ENCODE data around the gene LARGE1. TPM values are rescaled to one million over a fixed set of nuclear protein-coding genes. Genes with fewer than 3 reads are reported as not detected.

LARGE1 gene
- polyA plus RNA-seq, 6 donors from 2014 or later, result 3.6 to 9.5 (median 5.6) TPM

DNA sequence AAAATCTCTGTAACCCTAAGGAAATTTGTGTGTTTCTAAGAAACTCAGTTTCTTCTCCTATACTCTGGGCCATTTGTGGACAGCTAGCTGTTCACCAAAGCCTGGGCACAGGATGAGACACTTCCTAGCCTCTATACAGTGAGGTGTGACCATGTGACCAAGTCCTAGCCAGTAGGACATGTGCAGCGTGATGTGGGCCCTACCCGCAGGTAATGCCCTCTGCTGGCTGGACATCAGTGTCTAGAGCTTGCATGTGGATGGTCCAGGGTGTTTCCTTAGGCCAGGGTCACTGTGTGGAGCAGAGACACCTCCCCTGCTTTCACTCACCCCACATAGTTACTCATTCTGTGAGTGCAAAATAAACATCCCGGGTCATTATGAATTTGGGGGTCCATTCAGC, 100.5 kb downstream of the LARGE1 start:
- no peak for ATAC-seq (ENCODE audit: low read depth in 2 of 2)
- Mint-ChIP-seq H3K4me1 (peaks cover 15 to 60% (median 18%) of the 10 kb centered on the region in 3 donors), H3K27me3 (no peaks in the 10 kb centered on the region), H3K36me3 (peaks cover 9 to 53% of the 10 kb centered on the region in 2 donors), H3K9me3 (peaks cover 3 to 33% (median 17%) of the 10 kb centered on the region in 7 donors), H3K27ac (no peak overlapping the region), H3K4me3 (no peak overlapping the region)
- no peak for DNase-seq

GRCh38 chr22:33817512-33818127, 102.7 kb downstream of the LARGE1 start:
- no peak for ATAC-seq (ENCODE audit: low read depth in 2 of 2)

GRCh38 chr22:33812360-33812977, 107.8 kb downstream of the LARGE1 start:
- peaks cover 8 to 46% of the 10 kb centered on the region in 2 donors for H3K36me3 Mint-ChIP-seq
- H3K4me1 Mint-ChIP-seq, result peaks cover 39 to 65% (median 44%) of the 10 kb centered on the region in 3 donors
- peak overlapping the region in 3 of 8 donors; percentile 4 to 61 (median 39) for H3K4me3 Mint-ChIP-seq
- peaks cover 0 to 15% (median 7%) of the 10 kb centered on the region in 7 donors for H3K9me3 Mint-ChIP-seq
- peak overlapping the region in 1 of 6 donors; percentile 73 for H3K27ac Mint-ChIP-seq
- H3K27me3 Mint-ChIP-seq, result no peaks in the 10 kb centered on the region
- DNase-seq (no peak), ATAC-seq (ENCODE audit: low read depth in 2 of 2) (no peak)

More at GRCh38 chr22:33817512-33818127, 102.7 kb downstream of the LARGE1 start:
- H3K4me1 Mint-ChIP-seq, result peaks cover 22 to 53% (median 29%) of the 10 kb centered on the region in 3 donors
- peaks cover 8 to 48% of the 10 kb centered on the region in 2 donors for H3K36me3 Mint-ChIP-seq
- H3K9me3 Mint-ChIP-seq, result peaks cover 0 to 21% (median 6%) of the 10 kb centered on the region in 7 donors
- DNase-seq, result no peak
- no peak overlapping the region for H3K4me3 Mint-ChIP-seq
- no peaks in the 10 kb centered on the region for H3K27me3 Mint-ChIP-seq
- H3K27ac Mint-ChIP-seq, result peak overlapping the region in 3 of 6 donors; percentile 5 to 52 (median 51)

- Mint-ChIP-seq H3K9me3 (peaks cover 0 to 9% (median 3%) of the 10 kb centered on the region in 7 donors), H3K4me1 (peaks cover 39 to 66% (median 44%) of the 10 kb centered on the region in 3 donors), H3K27me3 (no peaks in the 10 kb centered on the region), H3K4me3 (peak overlapping the region in 3 of 8 donors; percentile 4 to 37 (median 30)), H3K27ac (peak overlapping the region in 3 of 6 donors; percentile 28 to 95 (median 59)), H3K36me3 (peaks cover 8 to 38% of the 10 kb centered on the region in 2 donors)
- DNase-seq (no peak), ATAC-seq (ENCODE audit: low read depth in 2 of 2) (no peak)
Observed at GRCh38 chr22:33811686-33812085, 108.6 kb downstream of the LARGE1 start.

DNA sequence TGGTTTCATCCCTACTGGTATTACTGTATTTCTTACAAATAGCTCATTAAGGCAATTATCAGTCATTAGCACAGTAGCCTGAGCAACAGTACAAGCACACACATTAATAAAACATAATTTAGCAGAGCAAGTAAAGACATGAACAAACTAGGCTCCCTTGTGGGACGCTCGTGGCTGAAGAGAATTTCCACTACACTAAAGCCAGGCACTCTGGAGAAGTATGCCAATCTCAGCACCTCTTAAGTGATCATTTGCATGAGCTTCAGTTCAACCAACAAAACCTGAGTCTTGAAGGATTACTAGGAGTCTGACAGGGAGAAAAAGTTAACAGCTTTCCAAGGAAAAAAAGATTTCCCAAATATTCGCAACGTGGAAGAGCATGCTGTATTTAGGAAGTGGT, 109.1 kb downstream of the LARGE1 start:
- DNase-seq (no peak), ATAC-seq (ENCODE audit: low read depth in 2 of 2) (no peak)
- H3K4me1 Mint-ChIP-seq, result peaks cover 40 to 71% (median 46%) of the 10 kb centered on the region in 3 donors
- H3K27me3 Mint-ChIP-seq, result no peaks in the 10 kb centered on the region
- H3K4me3 Mint-ChIP-seq, result peak overlapping the region in 2 of 8 donors; percentile 5 to 30
- peaks cover 0 to 5% (median under 1%) of the 10 kb centered on the region in 7 donors for H3K9me3 Mint-ChIP-seq
- peak overlapping the region in 2 of 6 donors; percentile 59 to 95 for H3K27ac Mint-ChIP-seq
- H3K36me3 Mint-ChIP-seq, result peaks cover 8 to 35% of the 10 kb centered on the region in 2 donors

- ATAC-seq (ENCODE audit: low read depth in 2 of 2), result no peak
- H3K27ac Mint-ChIP-seq, result no peak overlapping the region
- H3K9me3 Mint-ChIP-seq, result peaks cover 5 to 18% (median 8%) of the 10 kb centered on the region in 7 donors
- H3K36me3 Mint-ChIP-seq, result peaks cover 9 to 21% of the 10 kb centered on the region in 2 donors
- H3K4me1 Mint-ChIP-seq, result peaks cover 31 to 64% (median 45%) of the 10 kb centered on the region in 3 donors
- H3K4me3 Mint-ChIP-seq, result no peak overlapping the region
- H3K27me3 Mint-ChIP-seq, result no peaks in the 10 kb centered on the region
- no peak for DNase-seq
Observed at GRCh38 chr22:33807470-33807869, 112.8 kb downstream of the LARGE1 start.

DNA sequence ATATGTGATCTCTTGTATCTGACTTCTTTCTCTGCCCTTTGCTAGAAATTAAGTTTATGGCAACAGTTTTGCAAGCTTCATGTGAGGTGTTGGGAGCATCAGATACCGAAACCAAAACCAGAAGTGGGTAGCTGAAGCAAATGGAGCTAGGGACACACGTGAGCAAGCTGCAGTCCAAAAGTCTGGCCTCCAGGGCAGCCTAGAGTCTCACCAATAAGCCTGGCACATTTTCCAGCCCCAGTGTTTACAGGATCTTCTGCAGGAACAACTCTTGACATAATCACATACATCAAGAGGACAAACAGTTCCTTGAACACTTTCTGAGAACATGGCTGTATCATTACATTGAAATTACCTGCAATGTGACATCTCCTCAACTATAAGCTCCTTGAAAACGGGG, 114.1 kb downstream of the LARGE1 start:
- ATAC-seq (ENCODE audit: low read depth in 2 of 2) (peak; percentile 30 to 57), DNase-seq (no peak)
- H3K27ac Mint-ChIP-seq, result peak overlapping the region in 1 of 6 donors; percentile 74
- peak overlapping the region in 2 of 8 donors; percentile 25 to 37 for H3K4me3 Mint-ChIP-seq
- peaks cover 16 to 29% of the 10 kb centered on the region in 2 donors for H3K36me3 Mint-ChIP-seq
- H3K4me1 Mint-ChIP-seq, result peaks cover 19 to 53% (median 33%) of the 10 kb centered on the region in 3 donors
- no peaks in the 10 kb centered on the region for H3K27me3 Mint-ChIP-seq
- H3K9me3 Mint-ChIP-seq, result peaks cover 5 to 24% (median 14%) of the 10 kb centered on the region in 7 donors

DNA sequence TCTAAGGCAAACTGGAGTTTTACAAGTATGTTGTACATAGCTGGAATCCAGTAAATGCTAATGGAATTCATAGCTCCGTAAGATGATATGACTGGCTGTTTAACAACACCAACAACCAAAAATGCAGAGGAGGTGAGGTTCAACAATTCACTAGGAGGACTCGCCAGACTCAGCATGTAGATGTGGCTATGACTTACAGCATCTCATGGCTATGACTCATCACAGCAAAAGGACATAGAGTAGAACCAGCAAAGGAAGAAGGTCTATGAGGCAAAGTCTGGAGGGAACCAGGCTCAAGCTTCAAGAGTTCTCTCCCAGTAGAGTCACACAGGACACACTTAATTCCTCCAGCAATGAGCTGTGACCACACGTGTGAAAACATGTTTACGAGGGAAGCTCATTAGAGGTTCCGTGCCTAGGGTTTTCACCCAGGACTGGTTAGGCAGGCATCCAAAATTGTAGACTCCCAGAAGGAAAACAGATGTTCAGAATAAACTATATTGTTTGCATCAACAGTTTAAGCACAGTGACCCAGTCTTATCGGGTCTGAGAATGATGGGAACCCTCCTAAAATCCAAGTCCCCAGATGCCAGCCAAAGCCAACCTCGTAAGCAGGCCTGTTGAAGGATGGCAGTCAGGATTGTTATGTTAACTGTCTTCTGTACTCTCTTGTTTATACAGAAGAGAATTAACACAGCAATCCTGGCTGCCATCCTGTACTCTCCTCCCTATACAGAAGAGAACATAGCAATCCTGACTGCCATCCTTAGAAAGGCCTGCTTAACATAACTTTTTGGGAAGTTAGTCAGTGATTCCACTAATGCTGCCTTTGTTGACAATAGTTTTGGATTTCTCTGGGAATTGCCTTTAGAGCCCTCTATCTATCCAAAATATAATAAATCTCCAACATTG, 116.6 kb downstream of the LARGE1 start:
- no peaks in the 10 kb centered on the region for H3K27me3 Mint-ChIP-seq
- peaks cover 19 to 41% of the 10 kb centered on the region in 2 donors for H3K36me3 Mint-ChIP-seq
- H3K9me3 Mint-ChIP-seq, result peaks cover 6 to 29% (median 21%) of the 10 kb centered on the region in 7 donors

GRCh38 chr22:33798401-33798800, 121.9 kb downstream of the LARGE1 start:
- peaks cover 26 to 51% (median 30%) of the 10 kb centered on the region in 3 donors for H3K4me1 Mint-ChIP-seq
- ATAC-seq (ENCODE audit: low read depth in 2 of 2) (no peak), DNase-seq (no peak)
- no peak overlapping the region for H3K4me3 Mint-ChIP-seq
- peaks cover 7 to 37% (median 22%) of the 10 kb centered on the region in 7 donors for H3K9me3 Mint-ChIP-seq
- no peaks in the 10 kb centered on the region for H3K27me3 Mint-ChIP-seq
- H3K36me3 Mint-ChIP-seq, result peaks cover 19 to 44% of the 10 kb centered on the region in 2 donors
- H3K27ac Mint-ChIP-seq, result no peak overlapping the region

More for the DNA sequence above, 116.6 kb downstream of the LARGE1 start:
- ATAC-seq (ENCODE audit: low read depth in 2 of 2) (no peak), DNase-seq (no peak)
- Mint-ChIP-seq H3K4me1 (peaks cover 6 to 49% (median 21%) of the 10 kb centered on the region in 3 donors), H3K27ac (no peak overlapping the region), H3K4me3 (no peak overlapping the region)

DNA sequence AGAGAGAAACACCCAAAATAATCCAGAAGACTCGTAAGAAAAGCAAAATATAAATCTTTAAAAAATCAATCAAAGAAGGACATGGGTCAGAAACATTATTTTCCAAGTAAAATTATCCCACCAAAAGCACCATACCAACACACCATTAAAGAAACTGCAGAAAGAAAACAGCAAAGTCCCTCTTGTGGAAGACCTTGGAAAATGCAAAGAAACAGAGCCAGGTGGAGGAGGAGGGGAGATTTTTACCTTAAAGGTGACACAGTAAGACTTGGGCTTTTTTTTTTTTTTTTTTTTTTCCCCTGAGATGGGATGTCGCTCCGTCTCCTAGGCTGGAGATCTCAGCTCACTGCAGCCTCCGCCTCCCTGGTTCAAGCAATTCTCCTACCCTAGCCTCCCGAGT, 123.8 kb downstream of the LARGE1 start:
- Mint-ChIP-seq H3K36me3 (peaks cover 13 to 32% of the 10 kb centered on the region in 2 donors), H3K27ac (peak overlapping the region in 1 of 6 donors; percentile 82), H3K9me3 (peaks cover 0 to 40% (median 23%) of the 10 kb centered on the region in 7 donors), H3K4me3 (no peak overlapping the region), H3K27me3 (no peaks in the 10 kb centered on the region), H3K4me1 (peaks cover 35 to 66% (median 35%) of the 10 kb centered on the region in 3 donors)
- ATAC-seq (ENCODE audit: low read depth in 2 of 2), result no peak
- DNase-seq, result no peak

DNA sequence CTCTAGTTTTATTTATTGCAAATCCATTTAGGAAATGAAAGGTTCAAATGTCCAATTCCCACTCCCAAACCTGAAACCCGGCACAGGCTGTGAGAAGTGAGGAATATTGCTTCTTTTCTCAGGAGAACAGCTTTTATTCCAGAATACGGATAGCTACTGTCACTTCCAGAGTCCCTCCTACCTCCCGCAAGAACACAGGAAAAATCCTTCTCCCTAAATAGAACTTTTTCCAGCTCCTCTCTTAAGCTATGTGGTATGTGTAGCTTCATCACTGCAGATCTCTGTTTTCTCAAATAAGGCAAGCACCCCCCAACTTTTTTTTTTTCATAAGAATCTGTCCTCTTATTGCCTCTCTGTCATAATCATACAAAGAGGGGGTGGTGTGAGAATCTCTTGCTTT, 126.8 kb downstream of the LARGE1 start:
- Mint-ChIP-seq H3K27me3 (no peaks in the 10 kb centered on the region), H3K36me3 (peaks cover 22 to 23% of the 10 kb centered on the region in 2 donors), H3K4me1 (peaks cover 35 to 60% (median 37%) of the 10 kb centered on the region in 3 donors), H3K9me3 (peaks cover 4 to 57% (median 30%) of the 10 kb centered on the region in 7 donors), H3K4me3 (no peak overlapping the region), H3K27ac (peak overlapping the region in 4 of 6 donors; percentile 50 to 91 (median 60))
- DNase-seq, result no peak
- no peak for ATAC-seq (ENCODE audit: low read depth in 2 of 2)

GRCh38 chr22:33792832-33793231, 127.4 kb downstream of the LARGE1 start:
- Mint-ChIP-seq H3K27ac (peak overlapping the region in 4 of 6 donors; percentile 49 to 61 (median 56)), H3K4me1 (peaks cover 35 to 60% (median 40%) of the 10 kb centered on the region in 3 donors), H3K27me3 (no peaks in the 10 kb centered on the region), H3K9me3 (peaks cover 4 to 64% (median 36%) of the 10 kb centered on the region in 7 donors), H3K4me3 (peak overlapping the region in 6 of 8 donors; percentile 10 to 44 (median 28)), H3K36me3 (peaks cover 24 to 29% of the 10 kb centered on the region in 2 donors)
- no peak for DNase-seq
- ATAC-seq (ENCODE audit: low read depth in 2 of 2), result no peak
